ENCODE results near the gene AFTPH. TPM values are rescaled to one million over a fixed set of nuclear protein-coding genes. Genes with fewer than 3 reads are reported as not detected.

Gene AFTPH
- total RNA-seq, 1 donor: 38.7 TPM

- no peaks in the 10 kb centered on the region for H3K27me3 ChIP-seq (ENCODE audit: insufficient read depth, low read length)
- H4K20me1 ChIP-seq (ENCODE audit: insufficient read depth, low read length): peaks cover 5% of the 10 kb centered on the region
- H3K36me3 ChIP-seq (ENCODE audit: insufficient read depth, low read length): no peaks in the 10 kb centered on the region
- no peaks in the 10 kb centered on the region for H3K9me3 ChIP-seq (ENCODE audit: low read depth, low read length)
- no peak overlapping the region for H3K27ac ChIP-seq (ENCODE audit: low read depth, low read length)
- no peak overlapping the region for H3K4me3 ChIP-seq (ENCODE audit: insufficient read depth, low read length)
- no peaks in the 10 kb centered on the region for H3K4me1 ChIP-seq (ENCODE audit: insufficient read depth, low read length)
- H2AFZ ChIP-seq (ENCODE audit: low read length): no peak overlapping the region
- DNase-seq (ENCODE audit: insufficient read length, low spot score, missing footprints): no peak
- H3K4me2 ChIP-seq (ENCODE audit: insufficient read depth, low read length): no peak overlapping the region
- H3K79me2 ChIP-seq (ENCODE audit: insufficient read depth, low read length): no peaks in the 10 kb centered on the region
- TF ChIP-seq, protein P1, sequence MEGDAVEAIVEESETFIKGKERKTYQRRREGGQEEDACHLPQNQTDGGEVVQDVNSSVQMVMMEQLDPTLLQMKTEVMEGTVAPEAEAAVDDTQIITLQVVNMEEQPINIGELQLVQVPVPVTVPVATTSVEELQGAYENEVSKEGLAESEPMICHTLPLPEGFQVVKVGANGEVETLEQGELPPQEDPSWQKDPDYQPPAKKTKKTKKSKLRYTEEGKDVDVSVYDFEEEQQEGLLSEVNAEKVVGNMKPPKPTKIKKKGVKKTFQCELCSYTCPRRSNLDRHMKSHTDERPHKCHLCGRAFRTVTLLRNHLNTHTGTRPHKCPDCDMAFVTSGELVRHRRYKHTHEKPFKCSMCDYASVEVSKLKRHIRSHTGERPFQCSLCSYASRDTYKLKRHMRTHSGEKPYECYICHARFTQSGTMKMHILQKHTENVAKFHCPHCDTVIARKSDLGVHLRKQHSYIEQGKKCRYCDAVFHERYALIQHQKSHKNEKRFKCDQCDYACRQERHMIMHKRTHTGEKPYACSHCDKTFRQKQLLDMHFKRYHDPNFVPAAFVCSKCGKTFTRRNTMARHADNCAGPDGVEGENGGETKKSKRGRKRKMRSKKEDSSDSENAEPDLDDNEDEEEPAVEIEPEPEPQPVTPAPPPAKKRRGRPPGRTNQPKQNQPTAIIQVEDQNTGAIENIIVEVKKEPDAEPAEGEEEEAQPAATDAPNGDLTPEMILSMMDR (IDR thresholded peaks at IDR 0.05; ENCODE audit: extremely low read depth, low read depth, low read length): no peak
Observed at GRCh38 chr2:64623242-64623850, 99.2 kb downstream of the AFTPH start.

DNA sequence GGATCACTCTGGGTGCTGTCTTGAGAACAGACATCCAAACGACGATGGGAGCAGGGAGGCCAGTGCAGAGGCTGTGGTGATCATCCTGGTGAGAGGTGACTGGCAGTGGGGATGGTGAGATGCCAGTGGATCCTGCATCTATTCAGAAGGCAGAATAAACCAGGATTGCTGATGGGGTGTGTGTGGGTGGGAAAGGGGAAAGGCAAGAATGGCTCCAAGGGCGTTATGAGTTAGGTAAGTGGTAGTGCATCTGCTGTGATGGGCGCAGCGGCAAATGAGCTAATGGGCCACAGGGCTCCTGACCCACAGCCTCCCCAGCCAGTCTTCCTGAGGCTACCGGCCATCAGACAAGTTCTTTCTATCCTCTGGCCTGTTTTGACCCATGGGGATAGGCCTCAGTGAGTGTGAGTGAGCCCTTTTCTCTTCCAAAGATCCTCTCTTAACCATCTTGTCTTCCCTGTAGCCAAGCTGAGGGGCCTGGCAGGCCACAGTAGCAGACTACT, 100.0 kb downstream of the AFTPH start:
- Histone ChIP-seq H3K27me3 (ENCODE audit: insufficient read depth, low read length) (no peaks in the 10 kb centered on the region), H3K36me3 (ENCODE audit: insufficient read depth, low read length) (no peaks in the 10 kb centered on the region), H2AFZ (ENCODE audit: low read length) (no peak overlapping the region), H4K20me1 (ENCODE audit: insufficient read depth, low read length) (peaks cover 5% of the 10 kb centered on the region), H3K4me1 (ENCODE audit: insufficient read depth, low read length) (no peaks in the 10 kb centered on the region), H3K27ac (ENCODE audit: low read depth, low read length) (no peak overlapping the region), H3K4me2 (ENCODE audit: insufficient read depth, low read length) (no peak overlapping the region), H3K79me2 (ENCODE audit: insufficient read depth, low read length) (peaks cover 3% of the 10 kb centered on the region), H3K9me3 (ENCODE audit: low read depth, low read length) (no peaks in the 10 kb centered on the region), H3K4me3 (ENCODE audit: insufficient read depth, low read length) (no peak overlapping the region)
- DNase-seq (ENCODE audit: insufficient read length, low spot score, missing footprints): no peak
- TF ChIP-seq, protein P1 (IDR thresholded peaks at IDR 0.05; ENCODE audit: extremely low read depth, low read depth, low read length): no peak

- H3K79me2 ChIP-seq (ENCODE audit: insufficient read depth, low read length): peaks cover 10% of the 10 kb centered on the region
- H3K27ac ChIP-seq (ENCODE audit: low read depth, low read length): no peak overlapping the region
- H3K4me2 ChIP-seq (ENCODE audit: insufficient read depth, low read length): no peak overlapping the region
- TF ChIP-seq, protein P1 (IDR thresholded peaks at IDR 0.05; ENCODE audit: extremely low read depth, low read depth, low read length): no peak
- H3K9me3 ChIP-seq (ENCODE audit: low read depth, low read length): no peaks in the 10 kb centered on the region
- no peaks in the 10 kb centered on the region for H3K4me1 ChIP-seq (ENCODE audit: insufficient read depth, low read length)
- DNase-seq (ENCODE audit: insufficient read length, low spot score, missing footprints): no peak
- H3K27me3 ChIP-seq (ENCODE audit: insufficient read depth, low read length): no peaks in the 10 kb centered on the region
- H2AFZ ChIP-seq (ENCODE audit: low read length): no peak overlapping the region
- no peaks in the 10 kb centered on the region for H3K36me3 ChIP-seq (ENCODE audit: insufficient read depth, low read length)
- H4K20me1 ChIP-seq (ENCODE audit: insufficient read depth, low read length): peaks cover 10% of the 10 kb centered on the region
- no peak overlapping the region for H3K4me3 ChIP-seq (ENCODE audit: insufficient read depth, low read length)
Observed at GRCh38 chr2:64624862-64625261, 100.7 kb downstream of the AFTPH start.

DNA sequence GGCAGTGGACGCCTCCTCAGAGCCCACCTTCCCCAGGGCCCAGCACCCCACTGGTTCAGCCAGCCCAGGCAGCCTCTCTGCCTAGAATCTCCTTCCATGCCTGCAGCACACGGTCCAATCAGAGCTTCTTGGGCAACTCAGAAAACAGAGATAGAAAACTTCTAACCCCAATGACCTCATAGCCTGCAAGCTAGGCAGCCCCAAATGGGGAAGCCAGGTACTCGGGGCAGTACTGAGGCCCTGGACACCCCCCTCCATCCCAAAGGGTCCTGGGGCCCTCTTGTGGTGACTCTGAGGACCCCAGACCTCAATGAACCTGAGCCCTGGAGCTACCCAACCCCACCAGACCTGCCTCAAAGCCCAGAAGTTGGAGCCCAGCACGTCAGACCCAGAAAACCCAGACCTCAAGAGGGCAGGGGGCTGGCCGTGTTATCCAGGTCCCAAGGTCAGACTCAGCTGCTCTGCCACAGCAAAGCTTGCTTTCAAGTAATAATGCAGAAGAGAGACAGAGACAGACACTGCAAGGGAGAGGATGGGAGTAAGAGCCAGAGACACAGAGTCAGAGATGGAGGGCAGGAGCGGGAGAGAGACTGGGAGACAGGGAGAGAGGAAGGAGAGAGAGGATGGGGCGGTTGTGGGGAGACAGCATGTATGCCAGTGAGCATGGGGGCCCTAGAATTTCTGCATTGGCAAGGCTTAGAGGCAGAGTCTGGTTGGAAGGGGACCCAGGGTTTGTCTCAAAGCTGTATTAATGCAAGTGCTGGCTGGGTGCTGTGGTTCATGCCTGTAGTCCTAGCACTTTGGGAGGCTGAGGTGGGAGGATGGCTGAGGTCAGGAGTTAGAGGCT, 101.4 kb downstream of the AFTPH start:
- DNase-seq (ENCODE audit: insufficient read length, low spot score, missing footprints): no peak
- TF ChIP-seq, protein P1 (IDR thresholded peaks at IDR 0.05; ENCODE audit: extremely low read depth, low read depth, low read length): no peak
- H3K79me2 ChIP-seq (ENCODE audit: insufficient read depth, low read length): peaks cover 16% of the 10 kb centered on the region
- no peak overlapping the region for H3K4me2 ChIP-seq (ENCODE audit: insufficient read depth, low read length)
- H2AFZ ChIP-seq (ENCODE audit: low read length): no peak overlapping the region
- no peaks in the 10 kb centered on the region for H3K9me3 ChIP-seq (ENCODE audit: low read depth, low read length)
- peaks cover 5% of the 10 kb centered on the region for H3K36me3 ChIP-seq (ENCODE audit: insufficient read depth, low read length)
- H4K20me1 ChIP-seq (ENCODE audit: insufficient read depth, low read length): peaks cover 17% of the 10 kb centered on the region
- H3K4me3 ChIP-seq (ENCODE audit: insufficient read depth, low read length): no peak overlapping the region
- H3K27ac ChIP-seq (ENCODE audit: low read depth, low read length): no peak overlapping the region
- H3K4me1 ChIP-seq (ENCODE audit: insufficient read depth, low read length): no peaks in the 10 kb centered on the region
- no peaks in the 10 kb centered on the region for H3K27me3 ChIP-seq (ENCODE audit: insufficient read depth, low read length)
